Measurements from ENCODE around the gene MEF2C.
A peak's percentile ranks its signal among the peaks of the same experiment; 100 is the strongest.

MEF2C gene

GRCh38 chr5:88677943-88678769, 204.8 kb downstream of the MEF2C start:
- Mint-ChIP-seq H3K4me3 (no peak overlapping the region), H3K27ac (no peak overlapping the region), H3K9me3 (no peaks in the 10 kb centered on the region), H3K4me1 (peaks cover 30% of the 10 kb centered on the region), H3K27me3 (ENCODE audit: low read depth, poor library complexity) (peaks cover 100% of the 10 kb centered on the region), H3K36me3 (ENCODE audit: low read depth) (no peaks in the 10 kb centered on the region)
- no peak for TF ChIP-seq CTCF (IDR thresholded peaks at IDR 0.05)
- DNase-seq: no peak

- Mint-ChIP-seq H3K9me3 (no peaks in the 10 kb centered on the region), H3K36me3 (ENCODE audit: low read depth) (no peaks in the 10 kb centered on the region), H3K4me1 (peaks cover 31% of the 10 kb centered on the region), H3K27ac (no peak overlapping the region), H3K27me3 (ENCODE audit: low read depth, poor library complexity) (peaks cover 100% of the 10 kb centered on the region), H3K4me3 (no peak overlapping the region)
- DNase-seq: no peak
- no peak for TF ChIP-seq CTCF (IDR thresholded peaks at IDR 0.05)
These were observed 205.5 kb downstream of the MEF2C start for GRCh38 chr5:88677376-88677895.

GRCh38 chr5:88676637-88677375, 206.2 kb downstream of the MEF2C start:
- no peak overlapping the region for H3K27ac Mint-ChIP-seq
- H3K9me3 Mint-ChIP-seq: no peaks in the 10 kb centered on the region
- no peak for TF ChIP-seq CTCF (IDR thresholded peaks at IDR 0.05)
- peaks cover 100% of the 10 kb centered on the region for H3K27me3 Mint-ChIP-seq (ENCODE audit: low read depth, poor library complexity)
- DNase-seq: no peak
- no peaks in the 10 kb centered on the region for H3K36me3 Mint-ChIP-seq (ENCODE audit: low read depth)
- H3K4me3 Mint-ChIP-seq: peak overlapping the region; percentile 77
- H3K4me1 Mint-ChIP-seq: peaks cover 31% of the 10 kb centered on the region

GRCh38 chr5:88675708-88676636, 207.0 kb downstream of the MEF2C start:
- Mint-ChIP-seq H3K36me3 (ENCODE audit: low read depth) (no peaks in the 10 kb centered on the region), H3K4me3 (peak overlapping the region; percentile 77), H3K4me1 (peaks cover 31% of the 10 kb centered on the region), H3K9me3 (no peaks in the 10 kb centered on the region), H3K27ac (no peak overlapping the region), H3K27me3 (ENCODE audit: low read depth, poor library complexity) (peaks cover 100% of the 10 kb centered on the region)
- DNase-seq: peak; percentile 60
- TF ChIP-seq CTCF (IDR thresholded peaks at IDR 0.05): no peak

- H3K27ac Mint-ChIP-seq: no peak overlapping the region
- no peak for TF ChIP-seq CTCF (IDR thresholded peaks at IDR 0.05)
- no peaks in the 10 kb centered on the region for H3K9me3 Mint-ChIP-seq
- no peaks in the 10 kb centered on the region for H3K36me3 Mint-ChIP-seq (ENCODE audit: low read depth)
- H3K4me1 Mint-ChIP-seq: peaks cover 31% of the 10 kb centered on the region
- DNase-seq: no peak
- H3K27me3 Mint-ChIP-seq (ENCODE audit: low read depth, poor library complexity): peaks cover 100% of the 10 kb centered on the region
- peak overlapping the region; percentile 77 for H3K4me3 Mint-ChIP-seq
These were observed 207.7 kb downstream of the MEF2C start for GRCh38 chr5:88675168-88675707.
